Calu3 (cell line): Measurements from ENCODE around the gene SDCCAG8. TPM values are rescaled to one million over a fixed set of nuclear protein-coding genes. Genes with fewer than 3 reads are reported as not detected.

Source experiments
- BruUV-seq: library from RNA; stranded (reverse); fragments of 400-500 nt; replicated peaks from 2 replicates; lab custom pipeline; 2021; lab: Mats Ljungman, UMichigan
- CTCF ChIA-PET: fragments of 300-600 bp; sonication (Branson Sonifier 250); formaldehyde crosslinking; loops from one replicate; lab custom pipeline; 2022; ENCODE audit warnings: antibody characterized with exemption; lab: Charles Lee
- DNase-seq: peaks from one replicate; pipeline ENCODE4 v3.0.0; 2022
- H3K27ac Mint-ChIP-seq: one replicate; pipeline ENCODE4 v1.8.0; 2022; ENCODE audit warnings: mixed read lengths; ENCODE audit not compliant: unreplicated experiment
- H3K27me3 Mint-ChIP-seq: one replicate; pipeline ENCODE4 v1.8.0; 2022; ENCODE audit warnings: mixed read lengths; ENCODE audit not compliant: unreplicated experiment
- H3K36me3 Mint-ChIP-seq: one replicate; pipeline ENCODE4 v1.8.0; 2022; ENCODE audit warnings: mild to moderate bottlenecking, moderate library complexity, mixed read lengths; ENCODE audit not compliant: insufficient read depth, unreplicated experiment
- H3K4me1 Mint-ChIP-seq: one replicate; pipeline ENCODE4 v1.8.0; 2022; ENCODE audit warnings: mild to moderate bottlenecking, low read depth, mixed read lengths; ENCODE audit not compliant: unreplicated experiment
- H3K4me3 Mint-ChIP-seq: one replicate; pipeline ENCODE4 v1.8.0; 2022; ENCODE audit warnings: mild to moderate bottlenecking, low read depth, moderate library complexity, mixed read lengths; ENCODE audit not compliant: unreplicated experiment
- H3K9me3 Mint-ChIP-seq: one replicate; pipeline ENCODE4 v1.8.0; 2022; ENCODE audit warnings: low read depth, mixed read lengths; ENCODE audit not compliant: unreplicated experiment
- intact Hi-C: fragments of 100-400 bp; cut with micrococcal nuclease; formaldehyde crosslinking; loops from one replicate; pipeline ENCODE4 v1.10.0; 2022; ENCODE audit not compliant: unreplicated experiment
- total RNA-seq: library from RNA; stranded (reverse); gene quantifications from 2 replicates; pipeline ENCODE4 v1.2.3, GENCODE V29; 2022
- TF ChIP-seq, protein P1 (sequence below): fragments of 200-600 bp; IDR thresholded peaks from one replicate; pipeline ENCODE4 v1.8.0; 2022; ENCODE audit warnings: antibody characterized with exemption; ENCODE audit not compliant: unreplicated experiment

SDCCAG8 gene
- total RNA-seq, 1 experiment from 2014 or later = 67.3 TPM

- TF ChIP-seq, protein P1, sequence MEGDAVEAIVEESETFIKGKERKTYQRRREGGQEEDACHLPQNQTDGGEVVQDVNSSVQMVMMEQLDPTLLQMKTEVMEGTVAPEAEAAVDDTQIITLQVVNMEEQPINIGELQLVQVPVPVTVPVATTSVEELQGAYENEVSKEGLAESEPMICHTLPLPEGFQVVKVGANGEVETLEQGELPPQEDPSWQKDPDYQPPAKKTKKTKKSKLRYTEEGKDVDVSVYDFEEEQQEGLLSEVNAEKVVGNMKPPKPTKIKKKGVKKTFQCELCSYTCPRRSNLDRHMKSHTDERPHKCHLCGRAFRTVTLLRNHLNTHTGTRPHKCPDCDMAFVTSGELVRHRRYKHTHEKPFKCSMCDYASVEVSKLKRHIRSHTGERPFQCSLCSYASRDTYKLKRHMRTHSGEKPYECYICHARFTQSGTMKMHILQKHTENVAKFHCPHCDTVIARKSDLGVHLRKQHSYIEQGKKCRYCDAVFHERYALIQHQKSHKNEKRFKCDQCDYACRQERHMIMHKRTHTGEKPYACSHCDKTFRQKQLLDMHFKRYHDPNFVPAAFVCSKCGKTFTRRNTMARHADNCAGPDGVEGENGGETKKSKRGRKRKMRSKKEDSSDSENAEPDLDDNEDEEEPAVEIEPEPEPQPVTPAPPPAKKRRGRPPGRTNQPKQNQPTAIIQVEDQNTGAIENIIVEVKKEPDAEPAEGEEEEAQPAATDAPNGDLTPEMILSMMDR = no peak
- CTCF ChIA-PET = interaction anchor here (1.6 kb wide), 1 partner anchor 14 kb away, joined by 10 read pairs; no protein-coding TSS in a partner anchor
- intact Hi-C loops = loop anchor here (2.0 kb wide), 1 partner anchor 18 kb away; no protein-coding TSS in a partner anchor
- H3K9me3 Mint-ChIP-seq = no peaks in the 10 kb centered on the region
- peaks cover 10% of the 10 kb centered on the region for H3K36me3 Mint-ChIP-seq
- no TSS peak for BruUV-seq
- H3K27ac Mint-ChIP-seq = peak overlapping the region; percentile 42
- no peaks in the 10 kb centered on the region for H3K27me3 Mint-ChIP-seq
- no peak for DNase-seq
- no peak overlapping the region for H3K4me3 Mint-ChIP-seq
- H3K4me1 Mint-ChIP-seq = peaks cover 54% of the 10 kb centered on the region
Observed at GRCh38 chr1:243287123-243287460, 31.3 kb downstream of the SDCCAG8 start.

GRCh38 chr1:243287652-243288051, 31.8 kb downstream of the SDCCAG8 start:
- no peak for DNase-seq
- intact Hi-C loops = loop anchor here (2.0 kb wide), 1 partner anchor 17 kb away; no protein-coding TSS in a partner anchor
- no TSS peak for BruUV-seq
- Mint-ChIP-seq H3K9me3 (no peaks in the 10 kb centered on the region), H3K27ac (peak overlapping the region; percentile 42), H3K4me1 (peaks cover 54% of the 10 kb centered on the region), H3K27me3 (no peaks in the 10 kb centered on the region), H3K36me3 (peaks cover 5% of the 10 kb centered on the region), H3K4me3 (no peak overlapping the region)
- TF ChIP-seq, protein P1 = no peak
- CTCF ChIA-PET = interaction anchor here (0.6 to 1.6 kb wide), 2 partner anchors 15 to 1066 kb away, joined by 4 to 10 read pairs; no protein-coding TSS in a partner anchor

DNA sequence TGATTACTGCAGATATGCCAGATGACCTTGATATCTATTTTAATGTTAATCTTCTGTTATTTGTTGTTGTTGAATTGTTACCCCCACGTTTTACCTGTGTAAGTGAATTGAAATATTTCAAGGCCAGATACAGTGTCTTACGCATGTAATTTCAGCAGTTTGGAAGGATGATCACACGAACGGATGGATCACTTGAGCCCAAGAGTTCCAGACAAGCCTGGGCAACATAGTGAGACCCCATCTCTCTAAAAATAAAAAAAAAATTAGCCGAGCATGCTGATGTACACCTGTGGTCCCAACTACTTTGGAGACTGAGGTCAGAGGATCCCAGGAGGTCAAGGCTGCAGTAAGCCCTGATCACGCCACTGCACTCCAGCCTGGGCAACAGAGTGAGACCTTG, 32.2 kb downstream of the SDCCAG8 start:
- Mint-ChIP-seq H3K27me3 (no peaks in the 10 kb centered on the region), H3K4me1 (peaks cover 50% of the 10 kb centered on the region), H3K4me3 (no peak overlapping the region), H3K9me3 (no peaks in the 10 kb centered on the region), H3K36me3 (peaks cover 3% of the 10 kb centered on the region), H3K27ac (peak overlapping the region; percentile 42)
- TSS peak; percentile 37 for BruUV-seq
- CTCF ChIA-PET = interaction anchor here (0.6 kb wide), 1 partner anchor 1066 kb away, joined by 4 read pairs; no protein-coding TSS in a partner anchor
- intact Hi-C loops = no loop called here
- TF ChIP-seq, protein P1 = no peak
- DNase-seq = no peak

- H3K4me1 Mint-ChIP-seq = peaks cover 53% of the 10 kb centered on the region
- H3K4me3 Mint-ChIP-seq = no peak overlapping the region
- CTCF ChIA-PET = no interaction called here
Observed at GRCh38 chr1:243291292-243291691, 35.5 kb downstream of the SDCCAG8 start.

More at GRCh38 chr1:243291292-243291691, 35.5 kb downstream of the SDCCAG8 start:
- Mint-ChIP-seq H3K9me3 (no peaks in the 10 kb centered on the region), H3K27me3 (no peaks in the 10 kb centered on the region), H3K27ac (no peak overlapping the region), H3K36me3 (peaks cover 19% of the 10 kb centered on the region)
- intact Hi-C loops = loop anchor here (5.0 kb wide), 1 partner anchor 39 kb away; no protein-coding TSS in a partner anchor
- DNase-seq = no peak
- no TSS peak for BruUV-seq
- TF ChIP-seq, protein P1 = no peak
